HepG2 (cell line): ENCODE data around the gene FITM1. TPM values are rescaled to one million over a fixed set of nuclear protein-coding genes. Genes with fewer than 3 reads are reported as not detected.
A peak's percentile ranks its signal among the peaks of the same experiment; 100 is the strongest.

Experiments
- ATF7-NPFF ChIP-seq: sonication (generic); formaldehyde crosslinking; IDR thresholded peaks from 2 replicates; pipeline ENCODE4 v1.8.1; 2023; ENCODE audit warnings: mild to moderate bottlenecking, low read depth, missing genetic modification reagents, moderate library complexity
- EHMT2 ChIP-seq: fragments of 200-600 bp; sonication (generic); IDR thresholded peaks from 2 replicates; pipeline ENCODE4 v1.7.0; 2017; ENCODE audit warnings: antibody characterized with exemption, low read depth, low read length, borderline replicate concordance
- PCBP2 ChIP-seq: fragments of 200-400 bp; formaldehyde crosslinking; optimal IDR thresholded peaks from 2 replicates; pipeline ENCODE3; 2018; ENCODE audit warnings: low read length, low read depth; ENCODE audit not compliant: poor library complexity, severe bottlenecking
- ZNF34 ChIP-seq: sonication (generic); formaldehyde crosslinking; IDR thresholded peaks from 2 replicates; pipeline ENCODE4 v1.4.0; 2020; ENCODE audit warnings: mild to moderate bottlenecking, missing genetic modification reagents, borderline replicate concordance
- polyA plus RNA-seq, 8 experiments: library from polyadenylated mRNA; depleted of rRNA in 3 of 8; stranded (reverse) in 7 of 8; unstranded in 1 of 8; fragments of >200 nt; fragmentation: Illumina TruSeq in 4 of 8; extraction: Trizol in 4 of 8; gene quantifications; 2 replicates each; pipeline versions ENCODE4 v1.2.1 to v1.2.3, GENCODE V29; 2011 to 2016; ENCODE audit warnings: low read depth in 4 of 8, missing spikeins in 1 of 8, mixed read lengths in 1 of 8; ENCODE audit not compliant: insufficient read depth in 1 of 8
- total RNA-seq, 5 experiments: library from RNA; depleted of rRNA; stranded (reverse); fragments of >200 nt; fragmentation: Illumina TruSeq; extraction: Trizol; gene quantifications; 2 replicates each; pipeline ENCODE4 v1.2.3, GENCODE V29; 2016; ENCODE audit warnings: low read depth in 1 of 5
- TF ChIP-seq, protein P1 (sequence below): sonication (generic); formaldehyde crosslinking; IDR thresholded peaks from 2 replicates; pipeline ENCODE4 v1.9.0; 2021; ENCODE audit warnings: missing genetic modification reagents, borderline replicate concordance
- TF ChIP-seq, protein P2 (sequence below): sonication (generic); formaldehyde crosslinking; IDR thresholded peaks from 2 replicates; pipeline ENCODE4 v1.4.0; 2020; ENCODE audit warnings: mild to moderate bottlenecking, missing genetic modification reagents
- TF ChIP-seq, protein P3 (sequence below): sonication (generic); formaldehyde crosslinking; IDR thresholded peaks from 2 replicates; pipeline ENCODE4 v1.4.0; 2020; ENCODE audit warnings: mild to moderate bottlenecking, missing genetic modification reagents
- TF ChIP-seq, protein P4 (sequence below): sonication (generic); formaldehyde crosslinking; IDR thresholded peaks from 2 replicates; pipeline ENCODE4 v1.4.0; 2020; ENCODE audit warnings: missing genetic modification reagents
- TF ChIP-seq, protein P5 (sequence below): sonication (generic); formaldehyde crosslinking; IDR thresholded peaks from 2 replicates; pipeline ENCODE4 v1.5.0; 2020; ENCODE audit warnings: mild to moderate bottlenecking, missing genetic modification reagents, borderline replicate concordance

Gene FITM1
- total and polyA plus RNA-seq, 2 of the 13 experiments (the other 11 are each of a cell fraction or from before 2014, with no cell fraction given), result 2.7 to 5.8 TPM

DNA sequence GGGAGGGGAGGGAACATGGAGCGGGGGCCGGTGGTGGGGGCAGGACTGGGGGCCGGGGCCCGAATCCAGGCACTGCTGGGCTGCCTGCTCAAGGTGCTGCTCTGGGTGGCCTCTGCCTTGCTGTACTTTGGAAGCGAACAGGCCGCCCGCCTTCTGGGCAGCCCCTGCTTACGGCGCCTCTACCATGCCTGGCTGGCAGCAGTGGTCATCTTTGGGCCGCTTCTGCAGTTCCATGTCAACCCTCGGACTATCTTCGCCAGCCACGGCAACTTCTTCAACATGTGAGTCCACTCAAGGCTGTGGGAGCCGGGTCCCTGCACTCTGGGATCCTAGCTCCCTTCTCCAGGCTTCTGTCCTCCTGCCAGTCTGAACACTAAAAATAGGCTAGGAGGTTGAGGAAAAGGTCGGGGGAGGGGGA lies 1.1 kb downstream of the FITM1 start (continued):
- TF ChIP-seq EHMT2, result 0 out of 2 replicates have a peak, but pooled peaks have one; percentile 11
- peak; percentile 38 for TF ChIP-seq PCBP2
- TF ChIP-seq, protein P1, sequence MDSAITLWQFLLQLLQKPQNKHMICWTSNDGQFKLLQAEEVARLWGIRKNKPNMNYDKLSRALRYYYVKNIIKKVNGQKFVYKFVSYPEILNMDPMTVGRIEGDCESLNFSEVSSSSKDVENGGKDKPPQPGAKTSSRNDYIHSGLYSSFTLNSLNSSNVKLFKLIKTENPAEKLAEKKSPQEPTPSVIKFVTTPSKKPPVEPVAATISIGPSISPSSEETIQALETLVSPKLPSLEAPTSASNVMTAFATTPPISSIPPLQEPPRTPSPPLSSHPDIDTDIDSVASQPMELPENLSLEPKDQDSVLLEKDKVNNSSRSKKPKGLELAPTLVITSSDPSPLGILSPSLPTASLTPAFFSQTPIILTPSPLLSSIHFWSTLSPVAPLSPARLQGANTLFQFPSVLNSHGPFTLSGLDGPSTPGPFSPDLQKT (CRISPR knock-in tag), result no peak
- TF ChIP-seq, protein P2, sequence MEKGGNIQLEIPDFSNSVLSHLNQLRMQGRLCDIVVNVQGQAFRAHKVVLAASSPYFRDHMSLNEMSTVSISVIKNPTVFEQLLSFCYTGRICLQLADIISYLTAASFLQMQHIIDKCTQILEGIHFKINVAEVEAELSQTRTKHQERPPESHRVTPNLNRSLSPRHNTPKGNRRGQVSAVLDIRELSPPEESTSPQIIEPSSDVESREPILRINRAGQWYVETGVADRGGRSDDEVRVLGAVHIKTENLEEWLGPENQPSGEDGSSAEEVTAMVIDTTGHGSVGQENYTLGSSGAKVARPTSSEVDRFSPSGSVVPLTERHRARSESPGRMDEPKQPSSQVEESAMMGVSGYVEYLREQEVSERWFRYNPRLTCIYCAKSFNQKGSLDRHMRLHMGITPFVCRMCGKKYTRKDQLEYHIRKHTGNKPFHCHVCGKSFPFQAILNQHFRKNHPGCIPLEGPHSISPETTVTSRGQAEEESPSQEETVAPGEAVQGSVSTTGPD (CRISPR knock-in tag), result no peak
- TF ChIP-seq, protein P3, sequence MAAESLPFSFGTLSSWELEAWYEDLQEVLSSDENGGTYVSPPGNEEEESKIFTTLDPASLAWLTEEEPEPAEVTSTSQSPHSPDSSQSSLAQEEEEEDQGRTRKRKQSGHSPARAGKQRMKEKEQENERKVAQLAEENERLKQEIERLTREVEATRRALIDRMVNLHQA (CRISPR knock-in tag), result no peak
- TF ChIP-seq, protein P4, sequence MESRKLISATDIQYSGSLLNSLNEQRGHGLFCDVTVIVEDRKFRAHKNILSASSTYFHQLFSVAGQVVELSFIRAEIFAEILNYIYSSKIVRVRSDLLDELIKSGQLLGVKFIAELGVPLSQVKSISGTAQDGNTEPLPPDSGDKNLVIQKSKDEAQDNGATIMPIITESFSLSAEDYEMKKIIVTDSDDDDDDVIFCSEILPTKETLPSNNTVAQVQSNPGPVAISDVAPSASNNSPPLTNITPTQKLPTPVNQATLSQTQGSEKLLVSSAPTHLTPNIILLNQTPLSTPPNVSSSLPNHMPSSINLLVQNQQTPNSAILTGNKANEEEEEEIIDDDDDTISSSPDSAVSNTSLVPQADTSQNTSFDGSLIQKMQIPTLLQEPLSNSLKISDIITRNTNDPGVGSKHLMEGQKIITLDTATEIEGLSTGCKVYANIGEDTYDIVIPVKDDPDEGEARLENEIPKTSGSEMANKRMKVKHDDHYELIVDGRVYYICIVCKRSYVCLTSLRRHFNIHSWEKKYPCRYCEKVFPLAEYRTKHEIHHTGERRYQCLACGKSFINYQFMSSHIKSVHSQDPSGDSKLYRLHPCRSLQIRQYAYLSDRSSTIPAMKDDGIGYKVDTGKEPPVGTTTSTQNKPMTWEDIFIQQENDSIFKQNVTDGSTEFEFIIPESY, result peak; percentile 79
- 0 out of 2 replicates have a peak, but pooled peaks have one; percentile 3 for TF ChIP-seq ATF7-NPFF (CRISPR knock-in tag)
- TF ChIP-seq, protein P5, sequence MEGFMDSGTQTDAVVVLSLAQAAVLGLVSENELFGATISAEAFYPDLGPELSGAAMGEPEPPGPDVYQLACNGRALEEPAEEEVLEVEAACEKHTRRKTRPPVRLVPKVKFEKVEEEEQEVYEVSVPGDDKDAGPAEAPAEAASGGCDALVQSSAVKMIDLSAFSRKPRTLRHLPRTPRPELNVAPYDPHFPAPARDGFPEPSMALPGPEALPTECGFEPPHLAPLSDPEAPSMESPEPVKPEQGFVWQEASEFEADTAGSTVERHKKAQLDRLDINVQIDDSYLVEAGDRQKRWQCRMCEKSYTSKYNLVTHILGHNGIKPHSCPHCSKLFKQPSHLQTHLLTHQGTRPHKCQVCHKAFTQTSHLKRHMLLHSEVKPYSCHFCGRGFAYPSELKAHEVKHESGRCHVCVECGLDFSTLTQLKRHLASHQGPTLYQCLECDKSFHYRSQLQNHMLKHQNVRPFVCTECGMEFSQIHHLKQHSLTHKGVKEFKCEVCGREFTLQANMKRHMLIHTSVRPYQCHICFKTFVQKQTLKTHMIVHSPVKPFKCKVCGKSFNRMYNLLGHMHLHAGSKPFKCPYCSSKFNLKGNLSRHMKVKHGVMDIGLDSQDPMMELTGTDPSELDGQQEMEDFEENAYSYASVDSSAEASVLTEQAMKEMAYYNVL (CRISPR knock-in tag), result peak; percentile 78; the same call in 1 of the 2 replicates
- no peak for TF ChIP-seq ZNF34
- TF ChIP-seq, all 625 proteins: peak for 13
